ENCODE results near the gene KIF26A.

GRCh38 chr14:104123879-104124278 lies 14.5 kb upstream of the KIF26A start:
- no peak for TF ChIP-seq CTCF (IDR thresholded peaks at IDR 0.05)
- TF ChIP-seq POLR2A (IDR thresholded peaks at IDR 0.05) = no peak
- TF ChIP-seq POLR2AphosphoS5 (IDR thresholded peaks at IDR 0.05) = no peak
- TF ChIP-seq EP300 (IDR thresholded peaks at IDR 0.05) = no peak

Measured in stomach (tissue), 4 donors.